ENCODE measurements around the gene PHC2. TPM values are rescaled to one million over a fixed set of nuclear protein-coding genes. Genes with fewer than 3 reads are reported as not detected.

PHC2 gene
- polyA plus RNA-seq, 1 donor from 2014 or later = 171 TPM

DNA sequence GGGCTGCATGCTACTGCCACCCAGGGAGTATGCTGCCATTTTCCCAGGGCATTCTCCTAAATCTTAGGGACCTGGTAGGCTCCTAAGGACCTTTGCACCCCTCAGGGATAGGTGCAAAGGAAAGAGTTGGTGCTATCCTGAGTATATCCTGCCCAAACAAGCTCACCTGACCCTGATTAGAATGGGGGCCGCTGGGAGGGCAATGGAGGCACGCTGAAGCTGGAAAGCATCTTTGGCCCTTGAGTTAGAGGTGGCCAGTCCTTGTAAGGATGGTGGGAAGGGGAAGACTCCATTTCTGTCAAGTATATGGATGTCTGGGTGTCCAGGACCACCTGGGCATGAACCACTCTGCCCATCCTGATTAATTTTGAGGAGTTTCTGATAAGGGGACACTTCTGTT is 61.1 kb downstream of the PHC2 start:
- H3K27me3 ChIP-seq (ENCODE audit: insufficient read depth, low read depth, low read length) = no peaks in the 10 kb centered on the region
- no peak overlapping the region for H2AFZ ChIP-seq (ENCODE audit: low read depth, low read length)
- peaks cover 6% of the 10 kb centered on the region for H3F3A ChIP-seq (ENCODE audit: insufficient read depth, low read length, poor library complexity, severe bottlenecking)
- no peaks in the 10 kb centered on the region for H4K20me1 ChIP-seq (ENCODE audit: insufficient read depth)
- H3K9me3 ChIP-seq (ENCODE audit: low read length) = no peaks in the 10 kb centered on the region
- TF ChIP-seq RAD21 (conservative IDR thresholded peaks at IDR 0.05) = no peak
- TF ChIP-seq, protein P1, sequence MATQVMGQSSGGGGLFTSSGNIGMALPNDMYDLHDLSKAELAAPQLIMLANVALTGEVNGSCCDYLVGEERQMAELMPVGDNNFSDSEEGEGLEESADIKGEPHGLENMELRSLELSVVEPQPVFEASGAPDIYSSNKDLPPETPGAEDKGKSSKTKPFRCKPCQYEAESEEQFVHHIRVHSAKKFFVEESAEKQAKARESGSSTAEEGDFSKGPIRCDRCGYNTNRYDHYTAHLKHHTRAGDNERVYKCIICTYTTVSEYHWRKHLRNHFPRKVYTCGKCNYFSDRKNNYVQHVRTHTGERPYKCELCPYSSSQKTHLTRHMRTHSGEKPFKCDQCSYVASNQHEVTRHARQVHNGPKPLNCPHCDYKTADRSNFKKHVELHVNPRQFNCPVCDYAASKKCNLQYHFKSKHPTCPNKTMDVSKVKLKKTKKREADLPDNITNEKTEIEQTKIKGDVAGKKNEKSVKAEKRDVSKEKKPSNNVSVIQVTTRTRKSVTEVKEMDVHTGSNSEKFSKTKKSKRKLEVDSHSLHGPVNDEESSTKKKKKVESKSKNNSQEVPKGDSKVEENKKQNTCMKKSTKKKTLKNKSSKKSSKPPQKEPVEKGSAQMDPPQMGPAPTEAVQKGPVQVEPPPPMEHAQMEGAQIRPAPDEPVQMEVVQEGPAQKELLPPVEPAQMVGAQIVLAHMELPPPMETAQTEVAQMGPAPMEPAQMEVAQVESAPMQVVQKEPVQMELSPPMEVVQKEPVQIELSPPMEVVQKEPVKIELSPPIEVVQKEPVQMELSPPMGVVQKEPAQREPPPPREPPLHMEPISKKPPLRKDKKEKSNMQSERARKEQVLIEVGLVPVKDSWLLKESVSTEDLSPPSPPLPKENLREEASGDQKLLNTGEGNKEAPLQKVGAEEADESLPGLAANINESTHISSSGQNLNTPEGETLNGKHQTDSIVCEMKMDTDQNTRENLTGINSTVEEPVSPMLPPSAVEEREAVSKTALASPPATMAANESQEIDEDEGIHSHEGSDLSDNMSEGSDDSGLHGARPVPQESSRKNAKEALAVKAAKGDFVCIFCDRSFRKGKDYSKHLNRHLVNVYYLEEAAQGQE (IDR thresholded peaks at IDR 0.05; ENCODE audit: borderline replicate concordance) = no peak
- no peak for TF ChIP-seq SMC3 (conservative IDR thresholded peaks at IDR 0.05; ENCODE audit: poor library complexity)
- no peak for TF ChIP-seq MXI1 (conservative IDR thresholded peaks at IDR 0.05; ENCODE audit: poor library complexity, severe bottlenecking)
- H3K9me2 ChIP-seq (ENCODE audit: insufficient read depth, low read length) = no peaks in the 10 kb centered on the region
- no peak overlapping the region for H3K9ac ChIP-seq (ENCODE audit: low read length)
- peaks cover 9% of the 10 kb centered on the region for H3K79me2 ChIP-seq (replicated peaks; ENCODE audit: insufficient read depth, low read length)
- H3K4me2 ChIP-seq (ENCODE audit: low read length) = no peak overlapping the region
- peaks cover 16% of the 10 kb centered on the region for H3K36me3 ChIP-seq (ENCODE audit: insufficient read depth, low read length)
- H3K27ac ChIP-seq (ENCODE audit: low read length) = no peak overlapping the region
- no peak overlapping the region for H3K4me3 ChIP-seq (ENCODE audit: low read length)

DNA sequence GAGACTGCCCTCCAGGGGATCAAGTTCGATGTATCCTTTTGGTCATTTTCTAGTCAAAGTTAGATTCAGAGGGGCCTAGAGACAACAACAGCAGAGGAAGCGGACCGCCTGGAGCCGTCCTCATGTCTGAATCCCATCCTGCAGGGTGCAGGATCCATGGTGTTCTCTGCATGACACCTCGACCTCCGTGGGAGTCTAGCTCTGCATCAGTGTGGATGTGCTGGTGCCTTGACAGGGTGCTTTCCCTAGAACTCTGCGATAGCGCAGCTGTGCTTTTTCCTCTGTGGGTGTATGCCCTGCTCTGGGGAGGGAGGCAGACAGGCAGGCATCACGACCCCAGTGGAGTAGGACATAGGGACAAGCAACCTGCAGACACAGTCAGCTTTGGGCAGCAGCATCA is 61.8 kb downstream of the PHC2 start:
- Histone ChIP-seq H3K27ac (ENCODE audit: low read length) (no peak overlapping the region), H3K36me3 (ENCODE audit: insufficient read depth, low read length) (peaks cover 14% of the 10 kb centered on the region), H2AFZ (ENCODE audit: low read depth, low read length) (no peak overlapping the region), H3K4me3 (ENCODE audit: low read length) (no peak overlapping the region), H3F3A (ENCODE audit: insufficient read depth, low read length, poor library complexity, severe bottlenecking) (peaks cover 10% of the 10 kb centered on the region), H3K79me2 (replicated peaks; ENCODE audit: insufficient read depth, low read length) (peaks cover 9% of the 10 kb centered on the region), H3K9ac (ENCODE audit: low read length) (no peak overlapping the region), H3K9me2 (ENCODE audit: insufficient read depth, low read length) (no peaks in the 10 kb centered on the region), H3K27me3 (ENCODE audit: insufficient read depth, low read depth, low read length) (no peaks in the 10 kb centered on the region), H3K4me2 (ENCODE audit: low read length) (no peak overlapping the region), H3K9me3 (ENCODE audit: low read length) (no peaks in the 10 kb centered on the region), H4K20me1 (ENCODE audit: insufficient read depth) (no peaks in the 10 kb centered on the region)
- no peak for TF ChIP-seq EZH2 (IDR thresholded peaks at IDR 0.05; ENCODE audit: borderline replicate concordance, insufficient read depth, low read length, poor library complexity, severe bottlenecking)
- TF ChIP-seq POLR2AphosphoS5 (IDR thresholded peaks at IDR 0.05) = no peak

DNA sequence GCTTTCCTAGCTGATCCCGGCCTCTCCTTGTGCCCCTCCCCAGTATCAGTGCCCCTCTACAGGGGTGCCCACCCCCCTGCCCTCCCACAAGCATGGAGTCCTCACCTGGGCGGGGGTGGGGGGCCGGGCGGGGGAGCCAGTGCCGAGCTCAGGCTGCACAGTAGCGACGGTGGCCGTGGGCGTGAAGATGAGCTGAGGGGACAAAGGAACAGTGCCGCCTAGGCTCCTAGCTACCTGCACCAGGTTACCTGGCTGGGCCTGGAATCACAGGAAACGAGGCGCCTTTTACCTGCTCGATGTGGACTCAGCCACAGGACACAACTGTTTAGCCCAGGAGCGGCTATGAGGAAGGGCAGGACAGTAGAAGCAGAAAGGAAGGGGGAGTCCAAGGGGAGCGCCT is 62.5 kb downstream of the PHC2 start:
- no peak overlapping the region for H3K4me3 ChIP-seq (ENCODE audit: low read length)
- no peaks in the 10 kb centered on the region for H3K9me2 ChIP-seq (ENCODE audit: insufficient read depth, low read length)
- H3K4me2 ChIP-seq (ENCODE audit: low read length) = no peak overlapping the region
- H4K20me1 ChIP-seq (ENCODE audit: insufficient read depth) = no peaks in the 10 kb centered on the region
- no peak overlapping the region for H2AFZ ChIP-seq (ENCODE audit: low read depth, low read length)
- H3F3A ChIP-seq (ENCODE audit: insufficient read depth, low read length, poor library complexity, severe bottlenecking) = peaks cover 10% of the 10 kb centered on the region
- peaks cover 9% of the 10 kb centered on the region for H3K36me3 ChIP-seq (ENCODE audit: insufficient read depth, low read length)
- H3K27ac ChIP-seq (ENCODE audit: low read length) = no peak overlapping the region
- no peak for TF ChIP-seq EZH2 (IDR thresholded peaks at IDR 0.05; ENCODE audit: borderline replicate concordance, insufficient read depth, low read length, poor library complexity, severe bottlenecking)
- TF ChIP-seq MXI1 (conservative IDR thresholded peaks at IDR 0.05; ENCODE audit: poor library complexity, severe bottlenecking) = no peak
- no peak for TF ChIP-seq RAD21 (conservative IDR thresholded peaks at IDR 0.05)
- TF ChIP-seq, protein P2, sequence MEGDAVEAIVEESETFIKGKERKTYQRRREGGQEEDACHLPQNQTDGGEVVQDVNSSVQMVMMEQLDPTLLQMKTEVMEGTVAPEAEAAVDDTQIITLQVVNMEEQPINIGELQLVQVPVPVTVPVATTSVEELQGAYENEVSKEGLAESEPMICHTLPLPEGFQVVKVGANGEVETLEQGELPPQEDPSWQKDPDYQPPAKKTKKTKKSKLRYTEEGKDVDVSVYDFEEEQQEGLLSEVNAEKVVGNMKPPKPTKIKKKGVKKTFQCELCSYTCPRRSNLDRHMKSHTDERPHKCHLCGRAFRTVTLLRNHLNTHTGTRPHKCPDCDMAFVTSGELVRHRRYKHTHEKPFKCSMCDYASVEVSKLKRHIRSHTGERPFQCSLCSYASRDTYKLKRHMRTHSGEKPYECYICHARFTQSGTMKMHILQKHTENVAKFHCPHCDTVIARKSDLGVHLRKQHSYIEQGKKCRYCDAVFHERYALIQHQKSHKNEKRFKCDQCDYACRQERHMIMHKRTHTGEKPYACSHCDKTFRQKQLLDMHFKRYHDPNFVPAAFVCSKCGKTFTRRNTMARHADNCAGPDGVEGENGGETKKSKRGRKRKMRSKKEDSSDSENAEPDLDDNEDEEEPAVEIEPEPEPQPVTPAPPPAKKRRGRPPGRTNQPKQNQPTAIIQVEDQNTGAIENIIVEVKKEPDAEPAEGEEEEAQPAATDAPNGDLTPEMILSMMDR (IDR thresholded peaks at IDR 0.05; ENCODE audit: poor library complexity, severe bottlenecking) = no peak
- TF ChIP-seq SMC3 (conservative IDR thresholded peaks at IDR 0.05; ENCODE audit: poor library complexity) = no peak
- TF ChIP-seq POLR2AphosphoS5 (IDR thresholded peaks at IDR 0.05) = no peak
- TF ChIP-seq EP300 (conservative IDR thresholded peaks at IDR 0.05; ENCODE audit: poor library complexity, severe bottlenecking) = no peak
- TF ChIP-seq, protein P1 (IDR thresholded peaks at IDR 0.05; ENCODE audit: borderline replicate concordance) = no peak
- no peaks in the 10 kb centered on the region for H3K9me3 ChIP-seq (ENCODE audit: low read length)
- peaks cover 9% of the 10 kb centered on the region for H3K79me2 ChIP-seq (replicated peaks; ENCODE audit: insufficient read depth, low read length)
- H3K9ac ChIP-seq (ENCODE audit: low read length) = peak overlapping the region; percentile 55
- H3K27me3 ChIP-seq (ENCODE audit: insufficient read depth, low read depth, low read length) = no peaks in the 10 kb centered on the region

Measured in neural cell (in vitro differentiated cells).